Measurements from ENCODE around the gene ST7.

ST7 gene

GRCh38 chr7:117034851-117035464, 81.7 kb downstream of the ST7 start:
- no peak for DNase-seq (ENCODE audit: low spot score)
- no peak for TF ChIP-seq CTCF (IDR thresholded peaks at IDR 0.05; ENCODE audit: borderline replicate concordance, control extremely low read depth, extremely low read depth, insufficient read depth, missing control alignments)
- in situ Hi-C loops (cut with MboI; ENCODE audit: low sequenced_read_pairs, unreplicated experiment): no loop called here

- in situ Hi-C loops (cut with MboI; ENCODE audit: low sequenced_read_pairs, unreplicated experiment): no loop called here
- no peak for TF ChIP-seq CTCF (IDR thresholded peaks at IDR 0.05; ENCODE audit: borderline replicate concordance, control extremely low read depth, extremely low read depth, insufficient read depth, missing control alignments)
- no peak for DNase-seq (ENCODE audit: low spot score)
Measured at GRCh38 chr7:117035465-117035862, 82.2 kb downstream of the ST7 start.

GRCh38 chr7:117036053-117036669, 82.9 kb downstream of the ST7 start:
- no peak for TF ChIP-seq CTCF (IDR thresholded peaks at IDR 0.05; ENCODE audit: borderline replicate concordance, control extremely low read depth, extremely low read depth, insufficient read depth, missing control alignments)
- in situ Hi-C loops (cut with MboI; ENCODE audit: low sequenced_read_pairs, unreplicated experiment): no loop called here
- no peak for DNase-seq (ENCODE audit: low spot score)

- in situ Hi-C loops (cut with MboI; ENCODE audit: low sequenced_read_pairs, unreplicated experiment): no loop called here
- DNase-seq (ENCODE audit: low spot score): no peak
- TF ChIP-seq CTCF (IDR thresholded peaks at IDR 0.05; ENCODE audit: borderline replicate concordance, control extremely low read depth, extremely low read depth, insufficient read depth, missing control alignments): no peak
Measured at GRCh38 chr7:117036836-117037235, 83.5 kb downstream of the ST7 start.

- in situ Hi-C loops (cut with MboI; ENCODE audit: low sequenced_read_pairs, unreplicated experiment): no loop called here
- TF ChIP-seq CTCF (IDR thresholded peaks at IDR 0.05; ENCODE audit: borderline replicate concordance, control extremely low read depth, extremely low read depth, insufficient read depth, missing control alignments): no peak
- no peak for DNase-seq (ENCODE audit: low spot score)
Measured at GRCh38 chr7:117038408-117038807, 85.1 kb downstream of the ST7 start.

- in situ Hi-C loops (cut with MboI; ENCODE audit: low sequenced_read_pairs, unreplicated experiment): no loop called here
- DNase-seq (ENCODE audit: low spot score): peak; percentile 46
- no peak for TF ChIP-seq CTCF (IDR thresholded peaks at IDR 0.05; ENCODE audit: borderline replicate concordance, control extremely low read depth, extremely low read depth, insufficient read depth, missing control alignments)
Measured at GRCh38 chr7:117041007-117041406, 87.7 kb downstream of the ST7 start.
